B cell (primary cell): Measurements from ENCODE around the gene CTSD. TPM values are rescaled to one million over a fixed set of nuclear protein-coding genes. Genes with fewer than 3 reads are reported as not detected.

Experiments used
- ATAC-seq: fragments of 200-7000 bp; cut with Tn5 transposase; one replicate; pipeline ENCODE4 v1.10.0; 2021; ENCODE audit warnings: low read depth, mild to moderate bottlenecking, moderate number of reproducible peaks, moderate library complexity
- CTCF ChIA-PET: fragments of 350-600 bp; sonication (Branson Sonifier 250); formaldehyde crosslinking; loops from one replicate; lab custom pipeline; 2021; ENCODE audit warnings: antibody characterized with exemption, inconsistent platforms; lab: Charles Lee
- POLR2A ChIA-PET: fragments of 350-600 bp; sonication (Branson Sonifier 250); formaldehyde crosslinking; loops from one replicate; lab custom pipeline; 2021; ENCODE audit warnings: antibody characterized with exemption; lab: Charles Lee
- DNase-seq: peaks from one replicate; pipeline ENCODE4 v3.0.0; 2013
- H2AFZ ChIP-seq: 2 replicates; pipeline ENCODE4 v1.6.1; 2012; ENCODE audit warnings: mild to moderate bottlenecking, low read depth, low read length; ENCODE audit not compliant: insufficient read depth, poor library complexity, severe bottlenecking
- H3K27ac ChIP-seq, 2 donors: 1 replicate in 1 of 2; 2 replicates in 1 of 2; pipeline ENCODE4 v1.5.1; 2012 to 2013; ENCODE audit warnings: low read length in 2 of 2, mild to moderate bottlenecking in 2 of 2, moderate library complexity in 1 of 2
- H3K27me3 ChIP-seq, 4 experiments: fragments of 200-600 bp in 1 of 4; sonication (generic) in 1 of 4; replicated peaks in 1 of 4; 1 replicate in 2 of 4; 2 replicates in 2 of 4; pipeline versions ENCODE4 v1.6.1 to v1.7.0; 2013 to 2016; ENCODE audit warnings: low read length in 3 of 4, mild to moderate bottlenecking in 2 of 4, mixed read lengths in 1 of 4, moderate library complexity in 1 of 4; ENCODE audit not compliant: insufficient read depth in 4 of 4, control insufficient read depth in 3 of 4; ENCODE audit errors: control extremely low read depth in 1 of 4
- H3K36me3 ChIP-seq, 2 experiments: replicated peaks in 1 of 2; 1 replicate in 1 of 2; 2 replicates in 1 of 2; pipeline versions ENCODE4 v1.6.1 to v1.7.1; 2013; ENCODE audit warnings: low read length in 1 of 2; ENCODE audit not compliant: insufficient read depth in 2 of 2, control insufficient read depth in 1 of 2; ENCODE audit errors: control extremely low read depth in 1 of 2, extremely low read depth in 1 of 2
- H3K4me1 ChIP-seq, 2 donors: fragments of 200-600 bp in 1 of 2; sonication (generic) in 1 of 2; 1 replicate in 1 of 2; 2 replicates in 1 of 2; pipeline versions ENCODE4 v1.5.1 to v1.6.1; 2013 to 2017; ENCODE audit warnings: low read length in 2 of 2; ENCODE audit not compliant: control insufficient read depth in 2 of 2, insufficient read depth in 2 of 2
- H3K4me2 ChIP-seq: replicated peaks from 2 replicates; pipeline ENCODE3; 2012; ENCODE audit warnings: mild to moderate bottlenecking, low read depth, low read length; ENCODE audit not compliant: poor library complexity, severe bottlenecking
- H3K4me3 ChIP-seq, 5 experiments: fragments of 200-600 bp in 1 of 5; sonication (generic) in 1 of 5; 1 replicate in 3 of 5; 2 replicates in 2 of 5; pipeline versions ENCODE4 v1.5.1 to v1.7.0; 2011 to 2016; ENCODE audit warnings: low read length in 4 of 5, mild to moderate bottlenecking in 4 of 5, low read depth in 2 of 5, control low read depth in 1 of 5, moderate library complexity in 1 of 5; ENCODE audit not compliant: insufficient read depth in 1 of 5; ENCODE audit errors: control extremely low read depth in 1 of 5, extremely low read depth in 1 of 5
- H3K79me2 ChIP-seq: fragments of 200-600 bp; sonication (generic); one replicate; pipeline ENCODE4 v1.6.0; 2016; ENCODE audit warnings: low read length; ENCODE audit not compliant: control insufficient read depth, insufficient read depth
- H3K9ac ChIP-seq: fragments of 200-600 bp; sonication (generic); 2 replicates; pipeline ENCODE4 v1.6.1; 2017; ENCODE audit warnings: mild to moderate bottlenecking, low read length, moderate library complexity
- H3K9me3 ChIP-seq, 3 donors: one replicate each; pipeline versions ENCODE4 v1.6.1 to v1.7.1; 2013; ENCODE audit warnings: low read length in 2 of 3; ENCODE audit not compliant: control insufficient read depth in 2 of 3, insufficient read depth in 1 of 3; ENCODE audit errors: control extremely low read depth in 1 of 3
- H4K20me1 ChIP-seq: 2 replicates; pipeline ENCODE4 v1.6.0; 2012; ENCODE audit warnings: mild to moderate bottlenecking, low read length; ENCODE audit not compliant: insufficient read depth, control insufficient read depth, poor library complexity, severe bottlenecking
- H3K27ac Mint-ChIP-seq: one replicate; pipeline ENCODE4 v1.8.0; 2021; ENCODE audit warnings: mixed read lengths
- H3K27me3 Mint-ChIP-seq: one replicate; pipeline ENCODE4 v1.8.0; 2021; ENCODE audit warnings: mixed read lengths
- H3K4me1 Mint-ChIP-seq: one replicate; pipeline ENCODE4 v1.8.0; 2021; ENCODE audit warnings: mixed read lengths
- H3K4me3 Mint-ChIP-seq: one replicate; pipeline ENCODE4 v1.8.0; 2021; ENCODE audit warnings: mixed read lengths
- H3K9me3 Mint-ChIP-seq: one replicate; pipeline ENCODE4 v1.8.0; 2022; ENCODE audit warnings: mixed read lengths; ENCODE audit not compliant: insufficient read depth
- CTCF ChIP-seq: fragments of 200-600 bp; IDR thresholded peaks from one replicate; pipeline ENCODE4 v1.8.0; 2022; ENCODE audit warnings: antibody characterized with exemption, mild to moderate bottlenecking
- EZH2 ChIP-seq: IDR thresholded peaks from 2 replicates; pipeline ENCODE4 v1.6.1; 2012; ENCODE audit warnings: borderline replicate concordance, low read depth, mild to moderate bottlenecking, moderate library complexity, low read length; ENCODE audit not compliant: insufficient read depth, poor library complexity, severe bottlenecking
- WGBS: methylation state at CpG from one replicate; pipeline ENCODE4 v1.1.5; 2013; ENCODE audit warnings: missing lambda C conversion rate; ENCODE audit not compliant: insufficient coverage; 5-methylcytosine and 5-hydroxymethylcytosine counted together
- intact Hi-C: fragments of 100-400 bp; cut with micrococcal nuclease; formaldehyde crosslinking; loops from one replicate; pipeline ENCODE4 v1.10.0; 2022
- polyA plus RNA-seq: library from polyadenylated mRNA; depleted of rRNA; stranded (reverse); fragments of >200 nt; gene quantifications from 2 replicates; pipeline ENCODE4 v1.2.3, GENCODE V29; 2012
- total RNA-seq, 2 donors: library from RNA; stranded (reverse); fragments of 120-200 nt in 1 of 2; gene quantifications; 1 replicate in 1 of 2; 2 replicates in 1 of 2; pipeline versions ENCODE4 v1.2.3 to v1.2.4, GENCODE V29; 2013 to 2022

CTSD gene
- total and polyA plus RNA-seq, 2 donors (not counting 1 experiment from before 2014, with no cell fraction given): 42.2 to 83.5 TPM

- no peak overlapping the region for H3K4me2 ChIP-seq
- TF ChIP-seq EZH2 (no peak), CTCF (no peak)
- H3K79me2 ChIP-seq: no peaks in the 10 kb centered on the region
- no peaks in the 10 kb centered on the region for H4K20me1 ChIP-seq
- POLR2A ChIA-PET: no interaction called here
- intact Hi-C loops: no loop called here
- Mint-ChIP-seq H3K27me3 (peaks cover 17% of the 10 kb centered on the region), H3K9me3 (no peaks in the 10 kb centered on the region), H3K27ac (no peak overlapping the region), H3K4me3 (no peak overlapping the region), H3K4me1 (no peaks in the 10 kb centered on the region)
- no peak for DNase-seq
- WGBS: over 99% methylated on average over 15 of the region's 15 CpGs
- H3K27me3 ChIP-seq: no peaks in the 10 kb centered on the region
- no peak overlapping the region for H3K4me3 ChIP-seq
- no peaks in the 10 kb centered on the region for H3K4me1 ChIP-seq
- no peaks in the 10 kb centered on the region for H3K36me3 ChIP-seq
- H3K27ac ChIP-seq: no peak overlapping the region
- no peaks in the 10 kb centered on the region for H3K9me3 ChIP-seq
- H2AFZ ChIP-seq: no peak overlapping the region
- ATAC-seq: no peak
- no peak overlapping the region for H3K9ac ChIP-seq
- CTCF ChIA-PET: interaction anchor here (1.3 kb wide), 1 partner anchor 25 kb away, joined by 3 read pairs; no protein-coding TSS in a partner anchor
Observed at GRCh38 chr11:1718326-1718725, 45.4 kb downstream of the CTSD start.

- no peak for TF ChIP-seq CTCF
- no peak for TF ChIP-seq EZH2
- intact Hi-C loops: no loop called here
- Histone ChIP-seq H3K9ac (no peak overlapping the region), H3K27me3 (no peaks in the 10 kb centered on the region), H4K20me1 (no peaks in the 10 kb centered on the region), H3K36me3 (no peaks in the 10 kb centered on the region), H3K79me2 (no peaks in the 10 kb centered on the region), H3K27ac (no peak overlapping the region), H3K4me2 (no peak overlapping the region), H3K4me3 (no peak overlapping the region), H3K4me1 (no peaks in the 10 kb centered on the region), H2AFZ (no peak overlapping the region), H3K9me3 (no peaks in the 10 kb centered on the region)
- Mint-ChIP-seq H3K4me1 (no peaks in the 10 kb centered on the region), H3K27ac (no peak overlapping the region), H3K9me3 (no peaks in the 10 kb centered on the region), H3K27me3 (peaks cover 17% of the 10 kb centered on the region), H3K4me3 (no peak overlapping the region)
- DNase-seq: no peak
- ChIA-PET POLR2A (no interaction called here), CTCF (no interaction called here)
- ATAC-seq: no peak
- 92% methylated on average over 5 of the region's 8 CpGs for WGBS
Observed at GRCh38 chr11:1717745-1718144, 46.0 kb downstream of the CTSD start.
